ENCODE measurements around the gene KLHL11. TPM values are rescaled to one million over a fixed set of nuclear protein-coding genes. Genes with fewer than 3 reads are reported as not detected.
"Not testable (repeated sequence)": the region's sequence is repeated elsewhere in the genome, so short reads cannot be mapped to it uniquely, and the experiment has no call there.

Gene KLHL11
- total RNA-seq, 1 donor from 2014 or later, result 22.8 TPM

DNA sequence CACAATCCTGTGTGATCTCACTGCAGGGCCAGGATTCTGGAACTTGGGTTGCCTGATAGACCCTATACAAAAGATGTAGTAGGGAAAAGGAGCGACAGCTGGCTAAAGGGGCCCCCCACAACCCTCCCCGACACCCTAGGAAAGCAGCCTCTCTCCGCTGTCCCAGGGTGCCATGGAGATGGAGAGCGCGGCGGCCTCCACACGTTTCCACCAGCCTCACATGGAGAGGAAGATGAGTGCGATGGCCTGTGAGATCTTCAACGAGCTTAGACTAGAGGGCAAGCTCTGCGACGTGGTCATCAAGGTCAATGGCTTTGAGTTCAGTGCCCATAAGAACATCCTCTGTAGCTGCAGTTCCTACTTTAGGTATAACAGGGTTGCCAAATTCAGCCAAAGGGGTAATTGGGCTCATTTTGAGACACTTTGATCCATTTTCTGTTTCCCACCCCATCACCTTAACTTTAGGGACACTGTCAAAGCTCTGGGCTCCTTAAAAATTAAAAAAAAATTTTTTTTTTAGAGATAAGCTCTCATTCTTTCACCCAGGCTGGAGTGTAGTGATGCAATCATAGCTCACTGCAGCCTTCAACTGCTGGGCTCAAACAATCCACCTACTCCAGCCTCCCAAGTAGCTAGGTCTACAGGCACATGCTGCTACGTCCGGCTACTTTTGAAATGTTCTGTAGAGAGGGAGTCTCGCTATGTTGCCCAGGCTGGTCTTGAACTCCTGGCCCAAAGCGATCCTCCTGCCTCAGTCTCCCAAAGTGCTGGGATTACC, 27.3 kb downstream of the KLHL11 start, which contains the start of gene KLHL10:
KLHL10 (plus strand) TSS at position 65 of the 778 bp plus-strand sequence; CDS start at position 173, 108 bp downstream.
- Mint-ChIP-seq H3K36me3 (ENCODE audit: low read depth) (peaks cover under 1% of the 10 kb centered on the region), H3K4me1 (peaks cover 15% of the 10 kb centered on the region), H3K4me3 (peak within 1 kb of the TSS; percentile 85), H3K27me3 (peaks cover 8% of the 10 kb centered on the region), H3K9me3 (no peaks in the 10 kb centered on the region), H3K27ac (no peak within 1 kb of the TSS)
- no peak for DNase-seq
- intact Hi-C loops (cut with micrococcal nuclease), result no loop called here

DNA sequence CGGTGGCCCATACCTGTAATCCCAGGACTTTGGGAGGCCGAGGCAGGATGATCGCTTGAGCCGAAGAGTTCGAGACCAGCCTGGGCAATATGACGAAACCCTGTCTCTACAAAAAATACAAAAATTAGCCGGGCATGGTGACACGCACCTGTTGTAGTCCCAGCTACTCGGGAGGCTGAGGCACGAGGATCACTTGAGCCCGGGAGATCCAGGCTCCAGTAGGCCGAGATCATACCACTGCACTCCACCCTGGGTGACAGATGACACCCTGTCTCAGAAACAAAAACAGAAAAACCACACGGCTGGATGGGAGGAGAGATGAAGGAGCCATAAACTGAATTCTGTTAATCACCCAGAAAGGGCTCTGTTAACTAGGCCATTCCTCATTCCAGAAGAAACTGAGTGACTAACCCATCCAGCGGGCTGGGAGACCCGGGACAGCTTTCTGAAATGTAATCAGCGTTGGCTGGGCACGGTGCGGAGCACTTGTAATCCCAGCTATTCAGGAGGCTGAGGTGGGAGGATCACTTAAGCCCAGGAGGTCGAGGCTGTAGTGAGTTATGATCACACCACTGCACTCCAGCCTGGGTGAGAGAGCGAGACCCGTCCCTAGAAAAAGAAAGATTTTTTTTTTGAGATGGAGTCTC, 28.6 kb downstream of the KLHL11 start:
- intact Hi-C loops (cut with micrococcal nuclease), result no loop called here
- Mint-ChIP-seq H3K27me3 (peaks cover 8% of the 10 kb centered on the region), H3K4me3 (peak overlapping the region; percentile 85), H3K36me3 (ENCODE audit: low read depth) (peaks cover 10% of the 10 kb centered on the region), H3K27ac (peak overlapping the region; percentile 41), H3K4me1 (peaks cover 15% of the 10 kb centered on the region), H3K9me3 (no peaks in the 10 kb centered on the region)
- DNase-seq, result no peak

DNA sequence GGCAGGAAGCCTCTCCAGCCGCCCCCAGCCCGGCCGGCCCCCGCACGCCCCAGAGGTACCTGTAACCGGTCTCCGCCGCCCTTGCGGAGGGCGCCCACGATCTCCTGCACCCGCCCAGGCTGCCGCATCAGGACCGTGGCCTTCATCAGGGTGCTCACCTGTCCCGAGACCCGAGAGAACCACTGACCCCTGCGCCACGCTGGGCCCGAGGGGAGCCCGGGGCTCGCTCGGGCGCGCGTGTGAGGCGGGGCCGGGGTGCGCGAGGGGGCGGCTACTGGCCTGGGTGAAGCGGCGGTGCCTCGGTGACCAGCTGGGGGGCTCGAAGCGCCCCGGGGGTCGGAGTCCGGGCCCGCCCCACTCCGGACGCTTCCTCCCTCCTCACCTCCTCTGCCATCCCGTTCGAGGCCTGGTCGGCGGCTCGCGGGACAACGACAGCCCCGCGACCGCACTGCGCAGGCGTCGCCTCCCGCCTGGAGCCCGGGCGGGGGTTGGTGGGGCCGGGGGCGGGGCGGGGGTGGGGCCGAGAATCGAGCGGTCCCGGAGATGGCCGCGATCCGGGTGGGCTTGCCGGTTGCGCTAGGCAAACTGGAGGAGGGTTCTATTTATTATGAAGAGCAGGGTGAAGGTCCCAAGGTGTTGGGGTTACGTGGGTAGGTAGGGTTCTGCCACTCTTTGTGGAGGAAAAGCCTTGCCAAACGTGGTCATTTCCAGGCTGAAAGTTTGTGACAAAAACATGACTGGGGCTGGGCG, 29.2 kb downstream of the KLHL11 start, which contains the start of gene NT5C3B:
NT5C3B (minus strand) TSS at position 433 of the 750 bp plus-strand sequence; CDS start at position 394, 39 bp downstream.
- peak within 1 kb of the TSS; percentile 66 for H3K27ac Mint-ChIP-seq
- H3K4me3 Mint-ChIP-seq, result peak within 1 kb of the TSS; percentile 85
- DNase-seq, result peak; percentile 89
- H3K27me3 Mint-ChIP-seq, result peaks cover 8% of the 10 kb centered on the region
- intact Hi-C loops (cut with micrococcal nuclease), result no loop called here
- peaks cover 15% of the 10 kb centered on the region for H3K4me1 Mint-ChIP-seq
- H3K36me3 Mint-ChIP-seq (ENCODE audit: low read depth), result peaks cover 13% of the 10 kb centered on the region
- H3K9me3 Mint-ChIP-seq, result no peaks in the 10 kb centered on the region

DNA sequence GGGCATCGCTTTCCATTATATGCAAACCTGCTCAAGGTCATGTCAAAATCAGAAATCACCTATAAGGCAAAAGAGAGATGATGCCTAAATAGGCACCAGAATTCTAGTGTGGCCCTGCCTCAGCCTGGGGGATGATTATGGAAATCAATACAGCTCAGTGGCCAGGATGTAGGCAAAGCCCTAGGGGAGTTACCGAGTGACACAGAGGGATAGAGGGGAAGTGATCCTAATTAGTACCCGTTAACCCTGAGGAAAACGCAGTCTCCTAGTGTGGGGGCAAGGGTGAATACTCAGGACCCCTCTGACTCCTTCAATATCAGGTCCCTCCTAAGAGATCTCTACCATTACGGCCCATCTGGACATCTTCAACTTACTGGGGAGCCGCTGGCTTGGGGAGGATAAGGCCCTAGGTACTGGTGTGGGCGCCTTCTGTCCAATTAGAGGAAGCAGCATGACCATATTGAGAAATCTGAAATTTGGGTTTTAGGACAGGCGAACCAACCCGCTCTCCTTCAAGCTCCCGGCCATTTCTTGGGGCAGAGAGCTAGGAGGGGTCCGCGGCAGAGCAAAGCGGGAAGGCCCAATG, 29.9 kb downstream of the KLHL11 start:
- DNase-seq, result no peak
- H3K9me3 Mint-ChIP-seq, result no peaks in the 10 kb centered on the region
- H3K4me3 Mint-ChIP-seq, result peak overlapping the region; percentile 85
- peaks cover 17% of the 10 kb centered on the region for H3K36me3 Mint-ChIP-seq (ENCODE audit: low read depth)
- intact Hi-C loops (cut with micrococcal nuclease), result no loop called here
- H3K27me3 Mint-ChIP-seq, result peaks cover 8% of the 10 kb centered on the region
- peak overlapping the region; percentile 66 for H3K27ac Mint-ChIP-seq
- peaks cover 15% of the 10 kb centered on the region for H3K4me1 Mint-ChIP-seq

DNA sequence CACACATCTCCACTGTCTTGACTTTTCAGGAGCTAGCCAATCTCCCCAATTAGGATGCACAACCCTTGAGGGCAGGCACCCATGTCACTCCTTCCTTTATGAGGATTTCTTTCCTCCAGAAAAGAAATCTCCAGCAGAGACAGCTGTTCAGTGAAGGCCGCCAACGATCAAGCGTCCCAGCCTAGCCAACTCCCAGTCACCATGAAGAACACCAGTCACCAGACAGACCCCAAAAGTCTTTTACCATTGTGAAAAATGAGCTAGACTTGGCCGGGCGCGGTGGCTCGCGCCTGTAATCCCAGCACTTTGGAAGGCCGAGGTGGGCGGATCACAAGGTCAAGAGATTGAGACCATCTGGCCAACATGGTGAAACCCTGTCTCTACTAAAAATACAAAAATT, 35.3 kb downstream of the KLHL11 start:
- H3K4me1 Mint-ChIP-seq; H3K9me3 Mint-ChIP-seq; H3K4me3 Mint-ChIP-seq; DNase-seq; H3K27ac Mint-ChIP-seq; intact Hi-C loops (cut with micrococcal nuclease); H3K27me3 Mint-ChIP-seq: not testable (repeated sequence)
- peaks cover 31% of the 10 kb centered on the region for H3K36me3 Mint-ChIP-seq (ENCODE audit: low read depth)

DNA sequence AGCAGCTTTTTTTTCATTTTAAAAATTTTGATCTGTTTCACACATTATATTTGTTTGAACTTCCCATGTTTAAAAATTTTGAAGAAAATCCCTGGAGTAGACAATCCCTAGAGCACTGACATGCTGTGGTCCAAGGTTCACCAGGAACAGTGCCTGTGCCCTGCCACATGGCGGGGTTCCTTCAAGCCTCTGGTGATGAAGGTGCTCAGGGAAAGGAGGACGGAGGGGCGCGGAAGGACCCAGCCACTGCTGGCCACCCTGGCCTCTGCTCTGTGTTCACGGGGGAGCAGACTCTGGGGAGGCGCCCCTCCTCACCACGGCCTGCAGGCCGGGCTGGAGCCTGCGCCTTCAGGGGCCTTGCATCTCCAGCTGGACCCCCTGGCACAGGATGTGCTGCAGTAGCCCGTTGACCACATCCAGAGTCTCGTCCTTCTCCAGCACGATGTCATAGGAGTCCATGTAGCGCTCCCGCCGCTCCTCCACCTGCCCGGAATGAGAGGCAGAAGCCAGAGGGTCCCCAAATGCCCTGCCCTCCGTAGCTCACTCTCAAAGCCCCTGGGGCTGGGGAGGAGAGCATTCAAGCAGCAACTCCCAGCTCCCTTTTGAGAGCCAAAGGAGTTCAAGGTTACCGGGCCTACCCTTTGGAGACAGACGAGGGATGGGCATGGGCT, 39.9 kb downstream of the KLHL11 start:
- Mint-ChIP-seq H3K9me3 (no peaks in the 10 kb centered on the region), H3K4me3 (no peak overlapping the region), H3K36me3 (ENCODE audit: low read depth) (peaks cover 14% of the 10 kb centered on the region), H3K27ac (no peak overlapping the region), H3K27me3 (no peaks in the 10 kb centered on the region), H3K4me1 (no peaks in the 10 kb centered on the region)
- intact Hi-C loops (cut with micrococcal nuclease), result no loop called here
- no peak for DNase-seq

DNA sequence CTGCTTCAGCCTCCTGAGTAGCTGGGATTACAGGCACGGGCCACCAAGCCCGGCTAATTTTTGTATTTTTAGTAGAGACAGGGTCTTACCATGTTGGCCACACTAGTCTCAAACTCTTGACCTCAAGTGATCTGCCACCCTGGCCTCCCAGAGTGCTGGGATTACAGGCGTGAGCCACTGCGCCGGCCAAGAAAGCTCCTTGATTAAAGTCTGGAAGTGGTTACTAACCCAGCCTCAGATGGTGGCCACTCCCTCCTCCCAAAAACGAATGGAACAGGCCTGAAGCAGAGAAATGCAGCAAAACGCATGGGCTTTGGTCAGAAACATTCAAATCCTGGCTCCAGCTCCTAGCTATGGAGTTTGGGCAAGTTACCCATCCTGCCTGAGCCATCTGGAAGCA, 41.1 kb downstream of the KLHL11 start:
- H3K27me3 Mint-ChIP-seq, result no peaks in the 10 kb centered on the region
- no peak for DNase-seq
- no peak overlapping the region for H3K4me3 Mint-ChIP-seq
- intact Hi-C loops (cut with micrococcal nuclease), result no loop called here
- H3K9me3 Mint-ChIP-seq, result no peaks in the 10 kb centered on the region
- H3K27ac Mint-ChIP-seq, result no peak overlapping the region
- H3K36me3 Mint-ChIP-seq (ENCODE audit: low read depth), result peaks cover 10% of the 10 kb centered on the region
- H3K4me1 Mint-ChIP-seq, result no peaks in the 10 kb centered on the region

DNA sequence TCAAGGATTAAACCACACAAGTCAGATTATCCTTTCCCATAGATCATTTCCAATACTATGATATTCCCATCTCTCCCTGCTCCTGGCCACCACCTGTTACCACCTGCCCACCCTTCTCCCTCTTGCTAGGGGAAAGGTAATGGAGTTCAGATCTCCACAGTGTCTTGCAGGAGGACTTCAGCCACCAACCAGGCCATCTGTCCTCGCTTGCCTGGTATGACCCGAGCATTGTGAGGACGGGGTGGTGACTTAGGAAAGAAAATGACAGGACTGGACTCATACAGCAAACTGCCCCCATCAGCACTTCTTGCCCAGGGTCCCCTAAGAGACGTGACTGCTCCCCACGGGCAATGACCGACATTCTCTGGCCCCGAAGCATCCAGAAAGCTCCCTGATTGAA, 41.6 kb downstream of the KLHL11 start:
- Mint-ChIP-seq H3K27me3 (no peaks in the 10 kb centered on the region), H3K9me3 (no peaks in the 10 kb centered on the region), H3K4me1 (no peaks in the 10 kb centered on the region), H3K4me3 (no peak overlapping the region), H3K36me3 (ENCODE audit: low read depth) (peaks cover 6% of the 10 kb centered on the region), H3K27ac (no peak overlapping the region)
- DNase-seq, result no peak
- intact Hi-C loops (cut with micrococcal nuclease), result no loop called here

DNA sequence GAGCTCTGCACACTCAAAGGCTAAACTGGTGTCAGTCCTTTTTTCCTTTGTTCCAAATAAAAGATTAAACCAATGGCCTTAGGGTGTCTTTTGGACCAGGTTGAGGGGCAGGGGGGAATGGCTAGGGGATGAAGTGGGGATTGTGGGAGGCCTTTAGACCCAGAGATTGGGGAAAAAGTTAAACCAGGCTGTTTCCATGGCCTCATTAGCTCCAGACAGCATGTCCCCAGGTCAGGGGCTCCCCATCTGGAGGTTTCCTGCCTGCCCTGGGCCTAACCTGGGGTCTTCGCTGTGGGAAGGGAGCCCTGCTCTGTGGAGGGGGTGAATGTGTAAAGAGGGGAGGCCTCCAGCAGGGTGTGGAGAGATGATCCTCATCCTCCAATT, 42.1 kb downstream of the KLHL11 start:
- intact Hi-C loops (cut with micrococcal nuclease), result no loop called here
- peaks cover 6% of the 10 kb centered on the region for H3K36me3 Mint-ChIP-seq (ENCODE audit: low read depth)
- H3K4me3 Mint-ChIP-seq, result no peak overlapping the region
- no peaks in the 10 kb centered on the region for H3K9me3 Mint-ChIP-seq
- H3K27me3 Mint-ChIP-seq, result no peaks in the 10 kb centered on the region
- H3K4me1 Mint-ChIP-seq, result no peaks in the 10 kb centered on the region
- no peak overlapping the region for H3K27ac Mint-ChIP-seq
- DNase-seq, result no peak

DNA sequence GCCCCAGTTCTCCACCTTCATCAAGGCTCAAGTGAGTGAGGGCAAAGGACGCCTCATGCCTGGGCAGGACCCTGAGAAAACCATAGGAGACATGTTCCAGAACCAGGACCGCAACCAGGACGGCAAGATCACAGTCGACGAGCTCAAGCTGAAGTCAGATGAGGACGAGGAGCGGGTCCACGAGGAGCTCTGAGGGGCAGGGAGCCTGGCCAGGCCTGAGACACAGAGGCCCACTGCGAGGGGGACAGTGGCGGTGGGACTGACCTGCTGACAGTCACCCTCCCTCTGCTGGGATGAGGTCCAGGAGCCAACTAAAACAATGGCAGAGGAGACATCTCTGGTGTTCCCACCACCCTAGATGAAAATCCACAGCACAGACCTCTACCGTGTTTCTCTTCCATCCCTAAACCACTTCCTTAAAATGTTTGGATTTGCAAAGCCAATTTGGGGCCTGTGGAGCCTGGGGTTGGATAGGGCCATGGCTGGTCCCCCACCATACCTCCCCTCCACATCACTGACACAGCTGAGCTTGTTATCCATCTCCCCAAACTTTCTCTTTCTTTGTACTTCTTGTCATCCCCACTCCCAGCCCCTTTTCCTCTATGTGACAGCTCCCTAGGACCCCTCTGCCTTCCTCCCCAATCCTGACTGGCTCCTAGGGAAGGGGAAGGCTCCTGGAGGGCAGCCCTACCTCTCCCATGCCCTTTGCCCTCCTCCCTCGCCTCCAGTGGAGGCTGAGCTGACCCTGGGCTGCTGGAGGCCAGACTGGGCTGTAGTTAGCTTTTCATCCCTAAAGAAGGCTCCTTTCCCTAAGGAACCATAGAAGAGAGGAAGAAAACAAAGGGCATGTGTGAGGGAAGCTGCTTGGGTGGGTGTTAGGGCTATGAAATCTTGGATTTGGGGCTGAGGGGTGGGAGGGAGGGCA, 42.7 kb downstream of the KLHL11 start:
- no peak overlapping the region for H3K4me3 Mint-ChIP-seq
- no peak for DNase-seq
- H3K27ac Mint-ChIP-seq, result no peak overlapping the region
- intact Hi-C loops (cut with micrococcal nuclease), result no loop called here
- H3K9me3 Mint-ChIP-seq, result no peaks in the 10 kb centered on the region
- peaks cover 4% of the 10 kb centered on the region for H3K36me3 Mint-ChIP-seq (ENCODE audit: low read depth)
- no peaks in the 10 kb centered on the region for H3K27me3 Mint-ChIP-seq
- H3K4me1 Mint-ChIP-seq, result no peaks in the 10 kb centered on the region

DNA sequence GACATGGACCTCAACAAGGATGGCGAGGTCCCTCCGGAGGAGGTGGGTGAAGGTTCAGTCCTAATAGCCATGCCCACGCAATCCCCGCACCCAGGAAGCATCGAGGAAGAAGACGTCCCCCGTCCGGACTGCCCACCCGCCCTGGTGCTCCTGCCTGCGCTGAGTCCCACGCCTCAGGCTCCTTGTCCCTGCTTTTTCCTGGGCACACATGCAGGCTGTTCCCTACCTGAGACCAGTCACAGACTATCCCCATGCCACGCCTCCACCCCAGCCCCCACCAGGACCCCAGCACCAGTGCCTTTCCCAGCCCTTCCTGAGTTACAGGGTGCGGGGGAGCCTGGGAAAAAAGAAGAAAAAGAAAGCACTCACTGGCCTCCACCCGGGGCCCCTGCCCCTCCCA, 43.4 kb downstream of the KLHL11 start:
- Mint-ChIP-seq H3K4me3 (no peak overlapping the region), H3K27ac (no peak overlapping the region), H3K4me1 (no peaks in the 10 kb centered on the region), H3K9me3 (no peaks in the 10 kb centered on the region), H3K36me3 (ENCODE audit: low read depth) (peaks cover 2% of the 10 kb centered on the region), H3K27me3 (no peaks in the 10 kb centered on the region)
- DNase-seq, result no peak
- intact Hi-C loops (cut with micrococcal nuclease), result no loop called here

DNA sequence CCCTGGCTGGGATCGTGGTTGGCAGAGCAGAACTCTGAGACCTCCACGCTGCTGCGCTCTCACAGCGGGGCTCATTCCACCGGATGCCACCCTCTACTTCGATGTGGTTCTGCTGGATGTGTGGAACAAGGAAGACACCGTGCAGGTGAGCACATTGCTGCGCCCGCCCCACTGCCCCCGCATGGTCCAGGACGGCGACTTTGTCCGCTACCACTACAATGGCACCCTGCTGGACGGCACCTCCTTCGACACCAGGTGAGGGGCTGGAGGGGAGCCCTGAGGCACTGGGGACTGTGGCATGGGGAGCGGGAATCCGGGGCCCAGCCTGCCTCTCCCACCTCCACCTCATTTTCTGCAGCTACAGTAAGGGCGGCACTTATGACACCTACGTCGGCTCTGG, 47.2 kb downstream of the KLHL11 start:
- H3K9me3 Mint-ChIP-seq, result no peaks in the 10 kb centered on the region
- H3K4me3 Mint-ChIP-seq, result no peak overlapping the region
- no peak for DNase-seq
- H3K27me3 Mint-ChIP-seq, result peaks cover 6% of the 10 kb centered on the region
- H3K27ac Mint-ChIP-seq, result no peak overlapping the region
- H3K36me3 Mint-ChIP-seq (ENCODE audit: low read depth), result no peaks in the 10 kb centered on the region
- intact Hi-C loops (cut with micrococcal nuclease), result no loop called here
- no peaks in the 10 kb centered on the region for H3K4me1 Mint-ChIP-seq
